Measurements from ENCODE around the gene CDH11. TPM values are rescaled to one million over a fixed set of nuclear protein-coding genes. Genes with fewer than 3 reads are reported as not detected.
A peak's percentile ranks its signal among the peaks of the same experiment; 100 is the strongest.

CDH11 gene
- total and polyA plus RNA-seq, 7 donors: 1.2 to 146 (median 19.3) TPM

DNA sequence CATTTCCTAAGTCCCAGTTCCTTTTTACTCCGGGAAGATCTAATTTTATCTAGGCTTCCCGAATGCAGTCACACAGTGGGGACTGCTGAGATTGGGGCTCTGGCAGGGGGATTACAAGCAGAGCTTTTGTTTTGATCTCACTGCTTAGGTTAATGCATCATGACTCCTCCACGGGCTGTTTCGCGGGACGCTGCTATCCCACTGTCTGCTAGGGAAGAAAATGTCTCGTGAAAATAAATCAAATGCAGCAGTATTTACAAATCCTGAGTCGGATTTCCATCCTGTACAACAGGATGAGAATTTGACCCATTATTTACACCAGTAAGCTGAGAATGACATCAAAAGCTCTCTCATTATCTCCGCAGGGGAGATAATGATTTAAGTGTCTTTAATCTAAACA lies 83.8 kb downstream of the CDH11 start:
- 15 to 44% methylated on average over 9 of the region's 9 CpGs for WGBS, 2 donors
- H3K4me1 ChIP-seq: peaks cover 0 to 33% (median 5%) of the 10 kb centered on the region in 4 donors
- H3K9me3 ChIP-seq: no peaks in the 10 kb centered on the region
- no peak overlapping the region for H3K4me3 ChIP-seq
- no peaks in the 10 kb centered on the region for H3K27me3 ChIP-seq
- no peaks in the 10 kb centered on the region for H3K36me3 ChIP-seq
- no peak overlapping the region for H3K27ac ChIP-seq
- TF ChIP-seq, protein P1, sequence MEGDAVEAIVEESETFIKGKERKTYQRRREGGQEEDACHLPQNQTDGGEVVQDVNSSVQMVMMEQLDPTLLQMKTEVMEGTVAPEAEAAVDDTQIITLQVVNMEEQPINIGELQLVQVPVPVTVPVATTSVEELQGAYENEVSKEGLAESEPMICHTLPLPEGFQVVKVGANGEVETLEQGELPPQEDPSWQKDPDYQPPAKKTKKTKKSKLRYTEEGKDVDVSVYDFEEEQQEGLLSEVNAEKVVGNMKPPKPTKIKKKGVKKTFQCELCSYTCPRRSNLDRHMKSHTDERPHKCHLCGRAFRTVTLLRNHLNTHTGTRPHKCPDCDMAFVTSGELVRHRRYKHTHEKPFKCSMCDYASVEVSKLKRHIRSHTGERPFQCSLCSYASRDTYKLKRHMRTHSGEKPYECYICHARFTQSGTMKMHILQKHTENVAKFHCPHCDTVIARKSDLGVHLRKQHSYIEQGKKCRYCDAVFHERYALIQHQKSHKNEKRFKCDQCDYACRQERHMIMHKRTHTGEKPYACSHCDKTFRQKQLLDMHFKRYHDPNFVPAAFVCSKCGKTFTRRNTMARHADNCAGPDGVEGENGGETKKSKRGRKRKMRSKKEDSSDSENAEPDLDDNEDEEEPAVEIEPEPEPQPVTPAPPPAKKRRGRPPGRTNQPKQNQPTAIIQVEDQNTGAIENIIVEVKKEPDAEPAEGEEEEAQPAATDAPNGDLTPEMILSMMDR (IDR thresholded peaks at IDR 0.05): no peak
- TF ChIP-seq EP300 (IDR thresholded peaks at IDR 0.05): no peak
- no peak for TF ChIP-seq POLR2AphosphoS5 (IDR thresholded peaks at IDR 0.05)
- TF ChIP-seq POLR2A (IDR thresholded peaks at IDR 0.05): no peak
- intact Hi-C loops (cut with DNase I): no loop called here
- DNase-seq: no peak

DNA sequence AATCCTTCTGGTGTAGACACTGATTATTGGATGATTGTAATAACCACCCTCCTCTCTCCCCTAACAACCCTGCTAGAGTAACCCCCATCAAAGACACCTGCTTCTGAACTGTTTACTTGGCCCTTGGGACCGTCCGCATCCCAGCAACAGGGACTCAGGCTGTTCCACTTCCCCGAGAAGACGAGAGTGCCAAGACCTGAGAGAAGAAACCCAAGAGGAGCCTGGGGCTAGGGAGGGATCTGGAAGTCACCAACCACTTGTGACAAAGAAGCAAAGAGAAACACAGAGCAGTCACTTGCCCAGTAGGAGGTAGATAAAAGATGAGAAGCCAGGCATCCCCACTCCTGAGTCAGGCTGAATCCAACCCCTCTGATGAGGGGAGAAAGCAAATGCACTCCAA lies 84.3 kb downstream of the CDH11 start:
- Histone ChIP-seq H3K4me1 (peaks cover 0 to 33% (median 5%) of the 10 kb centered on the region in 4 donors), H3K4me3 (no peak overlapping the region), H3K27ac (no peak overlapping the region), H3K27me3 (no peaks in the 10 kb centered on the region), H3K9me3 (no peaks in the 10 kb centered on the region), H3K36me3 (no peaks in the 10 kb centered on the region)
- intact Hi-C loops (cut with DNase I): no loop called here
- TF ChIP-seq POLR2AphosphoS5 (IDR thresholded peaks at IDR 0.05) (no peak), EP300 (IDR thresholded peaks at IDR 0.05) (no peak), POLR2A (IDR thresholded peaks at IDR 0.05) (no peak)
- TF ChIP-seq, protein P1 (IDR thresholded peaks at IDR 0.05): no peak
- no peak for DNase-seq
- WGBS, 2 donors: 80 to 84% methylated on average over 4 of the region's 4 CpGs

DNA sequence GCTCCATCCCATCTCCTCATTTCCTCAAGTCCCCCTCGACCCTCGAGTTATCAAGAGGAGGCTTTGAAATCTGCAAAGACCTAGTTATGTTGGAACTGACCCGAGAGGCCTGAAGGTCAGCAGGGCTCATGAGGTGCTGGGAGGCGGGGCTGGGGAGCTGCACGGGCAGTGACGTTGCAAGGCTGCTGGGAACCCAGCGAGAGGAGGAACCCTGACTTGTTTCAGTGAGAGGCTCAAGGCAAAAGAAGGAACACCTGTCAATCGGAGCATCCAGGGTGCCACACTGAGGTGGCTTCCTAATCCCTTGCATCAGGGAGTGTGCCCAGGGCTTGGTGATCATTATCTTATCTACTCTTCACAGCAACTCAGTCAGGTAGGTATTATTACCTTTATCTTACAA lies 86.9 kb downstream of the CDH11 start:
- Histone ChIP-seq H3K4me1 (peaks cover 0 to 33% (median 5%) of the 10 kb centered on the region in 4 donors), H3K27ac (no peak overlapping the region), H3K4me3 (no peak overlapping the region), H3K36me3 (no peaks in the 10 kb centered on the region), H3K9me3 (no peaks in the 10 kb centered on the region), H3K27me3 (no peaks in the 10 kb centered on the region)
- DNase-seq: no peak
- WGBS, 2 donors: 73 to 75% methylated on average over 8 of the region's 8 CpGs
- TF ChIP-seq EP300 (IDR thresholded peaks at IDR 0.05): no peak
- no peak for TF ChIP-seq POLR2A (IDR thresholded peaks at IDR 0.05)
- TF ChIP-seq POLR2AphosphoS5 (IDR thresholded peaks at IDR 0.05): no peak
- TF ChIP-seq, protein P1 (IDR thresholded peaks at IDR 0.05): no peak
- intact Hi-C loops (cut with DNase I): no loop called here

DNA sequence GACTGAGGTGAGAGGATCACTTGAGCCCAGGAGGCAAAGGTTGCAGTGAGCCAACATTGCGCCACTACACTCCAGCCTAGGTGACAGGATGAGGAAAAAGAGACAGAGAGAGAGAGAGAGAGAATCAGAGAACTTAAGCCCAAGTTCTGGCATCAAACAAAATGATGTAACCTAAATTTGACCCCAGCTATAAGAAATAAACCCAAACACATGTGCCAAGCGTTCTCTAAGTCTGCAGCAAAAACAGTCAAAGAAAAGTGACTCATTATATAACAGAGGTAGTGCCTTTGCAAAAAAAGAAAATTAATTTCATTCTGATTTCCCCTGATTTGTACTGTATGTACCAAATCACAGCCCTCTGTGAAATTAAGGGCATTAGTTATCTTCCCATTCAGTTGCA lies 89.5 kb downstream of the CDH11 start:
- H3K36me3 ChIP-seq: no peaks in the 10 kb centered on the region
- H3K4me3 ChIP-seq: no peak overlapping the region
- intact Hi-C loops (cut with DNase I): no loop called here
- H3K9me3 ChIP-seq: no peaks in the 10 kb centered on the region
- DNase-seq: no peak
- WGBS, 2 donors: 83 to 87% methylated on average over 2 of the region's 2 CpGs
- TF ChIP-seq POLR2AphosphoS5 (IDR thresholded peaks at IDR 0.05) (no peak), EP300 (IDR thresholded peaks at IDR 0.05) (no peak), POLR2A (IDR thresholded peaks at IDR 0.05) (no peak)
- TF ChIP-seq, protein P1 (IDR thresholded peaks at IDR 0.05): no peak
- H3K4me1 ChIP-seq: peaks cover 0 to 21% (median 2%) of the 10 kb centered on the region in 4 donors
- no peaks in the 10 kb centered on the region for H3K27me3 ChIP-seq
- no peak overlapping the region for H3K27ac ChIP-seq

DNA sequence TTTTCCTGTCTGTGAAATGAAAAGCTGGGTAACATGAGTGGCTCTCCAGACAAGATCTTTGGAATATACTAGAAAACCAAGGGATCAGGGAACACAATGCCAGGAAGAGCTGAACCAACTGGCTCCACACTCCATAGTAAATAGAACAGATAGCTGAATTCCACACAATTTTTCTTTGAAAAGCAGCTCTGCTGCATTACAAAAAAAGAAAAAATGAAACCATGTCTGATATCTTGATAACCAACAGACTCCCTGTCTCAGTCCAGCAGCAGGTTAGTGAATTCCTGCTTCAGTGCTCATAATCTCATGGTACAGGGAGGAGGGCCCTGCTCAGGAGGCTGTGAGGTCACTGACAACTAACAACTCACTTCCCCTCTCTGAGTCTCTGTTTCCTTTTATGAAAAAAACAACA lies 97.1 kb downstream of the CDH11 start:
- TF ChIP-seq, protein P1 (IDR thresholded peaks at IDR 0.05): no peak
- TF ChIP-seq POLR2A (IDR thresholded peaks at IDR 0.05): no peak
- peak in 1 of 4 donors; percentile 17 for TF ChIP-seq POLR2AphosphoS5 (IDR thresholded peaks at IDR 0.05)
- Histone ChIP-seq H3K27me3 (no peaks in the 10 kb centered on the region), H3K36me3 (no peaks in the 10 kb centered on the region), H3K4me3 (no peak overlapping the region), H3K9me3 (no peaks in the 10 kb centered on the region), H3K4me1 (peaks cover 0 to 16% (median 4%) of the 10 kb centered on the region in 4 donors), H3K27ac (peak overlapping the region in 1 of 4 donors; percentile 19)
- intact Hi-C loops (cut with DNase I): no loop called here
- no peak for DNase-seq

Data from sigmoid colon (tissue), 7 donors.